HG03378 (cell line): ENCODE data around the gene ADAMTS5.

Experiments
- ATAC-seq: cut with Tn5 transposase; IDR thresholded peaks from one replicate; pipeline ENCODE4 v1.9.1; 2021; ENCODE audit warnings: mild to moderate bottlenecking, moderate library complexity; ENCODE audit not compliant: unreplicated experiment

ADAMTS5 gene

DNA sequence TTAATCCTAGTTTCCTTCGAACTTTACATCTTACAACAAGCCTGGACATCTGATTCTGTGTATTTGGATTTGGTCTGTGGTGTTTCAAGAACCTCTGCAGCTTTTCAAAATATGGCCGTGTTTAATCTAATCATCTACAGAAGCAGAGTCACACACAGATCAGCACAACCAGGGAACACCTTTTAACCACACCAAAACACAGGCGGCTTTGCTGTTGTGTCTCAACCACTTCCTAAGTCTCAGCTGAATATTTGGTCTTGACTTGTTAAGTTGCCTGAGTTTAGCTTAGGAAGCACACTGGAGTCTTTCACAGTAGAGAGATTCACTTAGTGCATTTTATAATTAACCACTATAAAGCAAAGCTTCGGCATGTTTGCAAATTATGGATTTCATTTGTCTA is 17.1 kb downstream of the ADAMTS5 start:
- no peak for ATAC-seq

DNA sequence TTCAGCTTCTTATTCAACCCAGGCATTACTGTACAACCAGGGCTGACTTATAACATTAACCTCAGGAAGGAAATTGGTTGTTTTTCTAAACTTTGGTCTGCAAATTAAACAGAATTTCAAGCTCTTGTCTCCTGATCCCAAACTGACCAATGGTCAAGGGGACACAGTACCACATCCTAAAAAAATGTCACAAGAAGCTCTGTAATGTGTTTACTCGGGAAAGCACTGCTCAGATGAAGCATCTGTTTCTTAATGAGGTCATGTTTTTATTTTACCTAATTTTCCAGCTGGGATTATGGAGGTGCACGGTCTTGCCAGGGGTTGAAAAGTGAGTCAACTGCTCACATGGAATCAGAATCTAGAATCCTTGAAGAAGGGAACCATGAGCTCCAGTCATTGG is 18.7 kb downstream of the ADAMTS5 start:
- ATAC-seq: no peak

DNA sequence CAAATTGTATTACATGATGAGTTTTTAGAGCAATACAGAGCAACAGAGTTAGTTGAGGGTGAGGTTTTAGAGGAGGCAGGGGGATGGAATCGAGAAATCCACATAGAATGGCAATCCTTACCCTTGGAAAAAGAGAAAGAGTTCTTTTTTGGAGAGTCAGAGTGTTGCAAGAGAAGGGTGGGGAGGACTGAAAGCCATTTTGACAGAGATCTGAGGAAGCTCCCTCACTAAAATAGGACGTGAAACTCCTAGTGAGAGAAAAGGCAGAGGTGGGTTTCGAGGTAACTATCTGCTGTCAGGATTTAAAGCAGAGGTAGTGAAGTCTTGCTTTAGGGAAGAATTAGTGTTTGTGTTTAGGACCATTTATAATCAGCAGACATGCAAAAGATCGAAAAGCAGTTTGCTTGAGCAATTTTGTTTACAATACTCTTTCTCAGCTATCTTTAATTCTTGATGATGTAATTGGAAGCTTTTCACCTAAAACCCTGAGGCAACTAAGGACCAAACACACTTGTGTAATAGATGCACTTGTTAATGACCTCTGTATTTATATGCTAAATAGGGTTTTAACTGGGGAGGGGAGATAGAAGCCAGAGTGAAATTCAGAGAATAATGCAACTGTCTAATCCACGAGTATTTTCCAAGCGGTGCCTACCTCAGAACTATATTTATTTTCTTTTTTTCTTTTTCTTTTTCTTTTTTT is 20.0 kb downstream of the ADAMTS5 start:
- no peak for ATAC-seq

DNA sequence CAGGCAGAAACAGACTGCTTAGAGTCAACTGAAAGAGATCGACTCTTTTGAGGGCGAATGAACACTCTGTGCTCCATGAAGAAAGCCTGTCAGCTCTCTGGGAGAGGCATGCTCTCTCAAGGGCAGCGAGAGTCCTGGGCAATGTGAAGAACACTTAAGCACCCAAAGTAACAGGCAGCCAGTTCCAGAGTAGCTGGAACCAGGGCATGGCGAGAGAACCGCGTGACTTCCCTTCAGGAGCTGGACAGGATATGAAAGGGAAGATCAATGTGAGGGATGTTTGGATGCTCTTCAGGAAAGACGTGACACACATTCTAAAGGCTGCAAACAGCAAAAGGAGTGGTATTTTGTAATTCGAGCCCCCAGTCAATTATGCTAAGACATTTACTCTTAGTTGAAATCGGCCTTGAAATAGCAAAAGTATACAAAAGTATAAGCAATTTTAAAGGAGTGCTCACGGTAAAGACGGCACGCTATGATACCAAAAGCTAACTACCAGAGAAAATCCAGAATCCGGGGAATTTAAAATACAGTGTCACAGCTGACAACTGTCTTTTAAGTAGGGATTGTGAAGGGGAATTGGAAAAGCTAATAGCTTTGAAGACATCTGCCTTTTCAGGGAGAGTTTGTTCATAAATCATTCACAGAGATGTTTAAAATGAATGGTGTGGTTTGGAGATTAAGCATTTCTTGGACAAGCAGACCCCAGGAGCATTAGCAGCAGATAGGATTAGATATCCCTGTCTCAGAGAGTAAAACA is 20.8 kb downstream of the ADAMTS5 start:
- no peak for ATAC-seq

DNA sequence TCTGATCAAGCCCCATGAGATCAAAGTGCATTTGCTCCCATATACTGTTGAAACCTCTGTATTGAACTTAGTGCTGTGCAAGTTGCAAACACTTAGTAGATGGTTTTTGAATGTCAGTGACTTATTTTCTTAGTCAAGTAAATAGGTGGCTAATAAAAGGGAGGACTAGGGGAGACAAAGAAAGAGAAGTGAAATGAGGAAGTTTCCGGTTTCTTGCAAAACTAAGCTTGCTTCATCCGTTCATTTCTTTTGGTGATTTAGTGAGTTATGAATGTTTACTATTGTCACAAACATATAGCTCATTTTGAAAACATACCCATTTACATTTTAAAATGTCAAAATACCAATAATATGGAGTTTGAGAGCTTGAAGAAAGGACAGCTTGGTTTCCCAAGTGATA is 23.0 kb downstream of the ADAMTS5 start:
- no peak for ATAC-seq

DNA sequence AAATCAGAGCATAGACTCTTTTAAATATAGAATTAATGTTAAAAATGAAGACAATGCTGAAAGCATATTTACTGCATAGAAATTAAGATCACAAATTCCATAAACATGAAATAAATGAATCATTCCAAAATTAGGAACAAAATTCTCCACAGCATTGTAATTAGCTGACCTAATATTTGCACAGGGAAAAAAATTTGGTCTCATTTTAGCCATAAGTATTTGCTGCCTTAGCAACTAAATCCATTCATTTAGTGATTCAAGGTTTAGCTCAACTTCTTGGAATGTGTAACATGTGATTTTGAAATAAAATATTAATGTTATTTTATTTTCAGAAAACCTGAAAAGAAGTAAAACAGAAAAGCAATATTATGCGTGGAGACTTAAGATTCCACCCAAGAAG is 25.5 kb downstream of the ADAMTS5 start:
- no peak for ATAC-seq

DNA sequence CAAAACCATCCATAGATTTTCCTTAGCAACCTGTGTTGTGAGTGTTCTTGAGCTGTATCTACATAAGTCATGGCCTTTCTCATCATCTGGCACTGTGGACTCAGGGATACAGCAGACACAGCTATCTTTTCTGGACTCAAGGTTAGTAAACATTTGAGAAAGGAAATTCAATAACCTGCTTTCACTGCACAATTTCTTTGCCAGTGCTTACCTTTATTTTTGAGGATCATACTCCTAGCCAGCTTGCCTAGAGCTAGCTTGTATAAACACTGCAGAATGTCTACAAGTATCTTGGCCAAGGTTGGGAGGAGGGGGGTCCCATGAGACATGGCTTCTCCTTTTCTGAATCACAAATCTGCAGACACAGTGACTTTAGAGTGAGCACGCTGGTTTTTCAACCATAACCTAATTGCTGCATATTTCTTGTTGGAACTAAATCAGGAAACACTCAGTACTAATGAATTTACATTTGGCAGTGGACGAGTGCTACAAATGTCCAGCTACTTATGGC is 27.2 kb downstream of the ADAMTS5 start:
- ATAC-seq: no peak

DNA sequence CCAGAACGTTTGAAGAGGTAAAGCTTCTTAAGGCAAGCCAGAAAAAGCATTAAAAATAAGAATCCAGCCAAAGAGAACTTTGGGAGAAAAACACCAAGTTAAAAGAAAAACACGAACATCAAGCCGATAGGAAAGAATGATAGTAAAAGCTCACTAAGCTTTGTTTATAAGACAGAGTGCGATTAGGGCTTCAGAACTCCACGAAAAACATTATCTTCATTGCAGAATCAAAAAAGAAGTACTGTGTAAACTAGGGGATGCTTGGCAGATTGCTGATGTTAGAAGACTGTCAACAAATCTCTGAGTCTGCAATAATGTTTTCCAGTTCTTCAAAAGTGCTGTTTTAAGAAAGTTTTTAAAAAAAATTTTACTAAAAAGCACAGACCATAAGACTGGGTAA is 30.2 kb downstream of the ADAMTS5 start:
- no peak for ATAC-seq

DNA sequence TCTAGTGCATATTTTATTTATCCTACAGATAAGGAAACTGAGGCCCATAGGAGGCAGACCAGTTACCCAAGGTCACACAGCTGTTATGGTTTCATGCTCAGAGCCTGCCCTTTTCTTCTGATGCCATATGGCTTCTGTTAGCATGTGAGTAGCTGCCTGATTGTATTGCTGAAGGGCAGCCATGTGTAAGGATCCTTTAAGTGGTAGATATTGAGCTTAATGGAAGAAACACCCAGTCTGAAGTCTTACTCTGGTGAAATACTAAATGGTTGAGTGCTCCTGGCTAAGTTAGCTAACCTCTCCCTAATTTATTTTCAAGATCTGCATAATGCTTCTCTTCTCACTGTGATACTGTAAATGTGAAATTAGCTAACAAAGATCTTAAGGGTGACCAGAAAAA is 30.9 kb downstream of the ADAMTS5 start:
- ATAC-seq: no peak

DNA sequence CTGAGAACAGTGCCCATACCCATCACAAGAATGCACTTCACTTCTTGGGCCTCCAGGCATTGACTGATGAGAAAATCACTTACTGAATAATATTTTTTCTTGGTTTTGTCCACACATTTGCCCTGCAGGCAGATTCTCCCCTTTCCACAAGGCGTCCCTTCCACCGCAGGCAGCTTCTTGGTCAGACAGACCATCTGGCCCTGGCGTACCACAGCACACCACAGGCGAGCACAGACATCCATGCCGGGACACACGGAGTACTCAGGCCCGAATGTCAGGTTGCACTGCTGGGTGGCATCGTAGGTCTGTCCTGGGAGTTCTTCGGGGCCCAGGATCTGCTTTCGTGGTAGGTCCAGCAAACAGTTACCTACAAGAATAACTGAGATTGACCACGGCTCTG is 32.5 kb downstream of the ADAMTS5 start:
- ATAC-seq: no peak

DNA sequence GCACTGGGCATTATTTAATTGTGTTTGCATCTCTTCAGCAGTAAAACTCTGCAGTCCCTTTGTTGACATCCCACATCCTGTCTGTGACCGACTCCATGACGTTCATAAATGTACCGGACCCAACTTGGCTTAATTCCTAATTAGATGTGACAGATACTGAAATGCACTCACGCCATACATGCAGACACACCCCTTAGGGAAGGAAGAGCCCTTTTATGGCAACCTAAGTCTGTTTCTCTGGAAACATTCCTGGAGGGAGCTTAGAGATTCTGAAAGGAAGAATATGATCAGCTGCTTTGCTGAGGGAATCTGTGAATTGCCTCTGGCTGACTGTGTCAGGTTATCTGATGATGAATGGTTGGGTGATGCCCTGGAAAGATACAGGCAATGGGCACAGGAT is 33.4 kb downstream of the ADAMTS5 start:
- no peak for ATAC-seq

DNA sequence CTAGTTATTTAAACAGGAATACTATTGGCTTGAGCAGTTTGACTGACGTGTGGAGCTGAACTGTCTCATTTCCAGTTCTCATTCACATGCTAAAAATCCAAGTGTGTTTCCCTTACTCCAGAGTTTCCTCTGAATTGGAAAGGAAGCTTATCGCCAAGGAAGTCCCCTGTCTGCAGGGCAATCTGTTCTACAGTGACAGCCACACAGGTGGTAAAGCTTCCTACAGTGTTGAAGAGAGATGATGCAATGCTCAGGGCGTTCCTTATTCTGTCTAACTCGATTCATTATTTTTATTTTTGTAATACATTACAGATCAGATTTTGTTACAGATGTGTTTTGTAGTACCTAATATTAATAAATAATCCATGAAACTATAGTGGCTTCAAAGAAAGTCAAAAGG is 41.3 kb downstream of the ADAMTS5 start:
- ATAC-seq: no peak

DNA sequence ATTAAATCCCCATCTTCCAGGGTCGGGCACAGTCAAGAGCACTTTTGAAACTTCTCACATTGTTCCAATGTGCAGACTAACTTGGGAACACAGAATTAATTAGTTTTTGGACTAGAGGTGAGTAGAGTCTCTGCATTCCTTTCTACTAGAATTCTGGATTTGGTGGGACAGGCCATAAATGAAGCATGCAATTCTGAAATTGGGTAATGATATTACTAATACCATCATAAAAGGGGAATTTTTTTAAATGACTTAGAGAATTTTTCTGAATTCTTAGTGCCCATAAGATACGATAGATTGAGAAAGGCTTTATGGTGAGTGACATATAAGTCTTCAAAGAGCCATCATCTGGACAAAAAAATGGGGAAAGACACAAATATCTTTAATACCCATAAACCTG is 41.8 kb downstream of the ADAMTS5 start:
- ATAC-seq: no peak

DNA sequence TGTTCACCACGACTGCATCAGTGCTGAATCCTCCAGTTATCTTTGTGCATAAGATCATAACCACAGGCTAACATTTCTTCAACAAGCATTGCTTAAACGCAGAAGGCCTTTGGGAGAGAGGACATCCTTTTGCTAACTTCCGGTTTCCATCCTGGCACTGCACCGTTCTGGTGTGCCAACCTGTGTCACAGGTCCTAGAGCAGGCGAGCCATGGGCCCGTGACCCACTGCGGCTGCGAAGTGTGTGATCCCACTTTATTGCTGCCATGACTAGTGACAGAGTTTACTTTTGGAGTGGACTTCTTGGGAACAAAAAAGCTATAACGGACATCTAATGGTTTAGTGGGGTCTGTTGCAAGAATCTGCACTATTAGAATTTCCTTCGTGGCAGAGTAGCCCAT is 42.9 kb downstream of the ADAMTS5 start:
- no peak for ATAC-seq

DNA sequence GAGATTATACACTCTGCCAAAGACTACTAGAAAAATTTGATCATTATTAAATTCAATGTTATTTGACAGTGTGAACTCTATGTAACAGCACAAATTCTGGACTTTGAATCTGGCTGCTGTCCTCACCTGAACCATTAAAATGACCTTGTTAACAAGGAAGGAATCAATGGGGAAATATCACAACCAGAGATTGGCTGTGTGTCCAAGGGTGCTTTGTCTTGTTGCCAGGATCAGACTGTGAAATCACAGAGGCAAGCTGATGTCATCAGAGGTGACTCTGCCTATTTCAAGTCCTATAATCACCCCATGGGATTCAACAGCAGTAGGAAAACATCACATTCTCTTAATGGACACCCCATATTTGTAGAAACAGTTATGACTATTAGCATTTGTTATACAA is 46.8 kb downstream of the ADAMTS5 start:
- ATAC-seq: no peak

DNA sequence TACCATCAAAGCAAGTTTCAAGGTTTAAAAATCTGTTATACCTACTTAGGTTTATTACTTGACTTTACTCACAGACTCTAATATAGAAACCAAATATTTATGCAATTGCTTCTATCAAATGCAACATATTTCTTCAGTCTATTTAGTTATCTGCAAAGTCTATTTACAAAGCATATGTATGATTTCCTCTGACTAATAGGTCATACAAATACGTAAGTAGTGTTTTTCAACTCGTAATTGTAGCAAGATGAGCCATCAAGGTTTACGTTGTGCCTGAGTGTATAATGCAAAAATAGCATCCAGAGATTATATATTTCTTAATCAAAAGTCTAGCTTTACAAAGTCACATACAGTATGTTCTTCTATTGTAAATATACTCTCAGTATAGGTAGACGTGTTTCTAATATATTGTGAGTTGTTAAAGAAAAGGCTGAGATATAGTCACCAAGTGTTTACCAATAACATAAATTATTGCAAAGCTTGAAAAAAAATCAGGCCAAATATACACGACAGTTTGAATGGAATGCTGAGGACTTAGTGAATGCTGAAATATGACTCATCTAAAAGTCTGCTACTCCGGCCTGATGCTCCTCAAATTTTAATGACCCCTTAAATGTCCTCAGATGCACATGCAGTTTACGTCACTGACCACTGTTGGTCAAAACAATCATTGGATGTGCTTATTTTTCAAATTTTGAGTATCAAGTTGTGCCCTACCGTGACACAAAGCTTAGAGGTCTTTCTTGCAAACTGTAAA is 48.4 kb downstream of the ADAMTS5 start:
- ATAC-seq: no peak

DNA sequence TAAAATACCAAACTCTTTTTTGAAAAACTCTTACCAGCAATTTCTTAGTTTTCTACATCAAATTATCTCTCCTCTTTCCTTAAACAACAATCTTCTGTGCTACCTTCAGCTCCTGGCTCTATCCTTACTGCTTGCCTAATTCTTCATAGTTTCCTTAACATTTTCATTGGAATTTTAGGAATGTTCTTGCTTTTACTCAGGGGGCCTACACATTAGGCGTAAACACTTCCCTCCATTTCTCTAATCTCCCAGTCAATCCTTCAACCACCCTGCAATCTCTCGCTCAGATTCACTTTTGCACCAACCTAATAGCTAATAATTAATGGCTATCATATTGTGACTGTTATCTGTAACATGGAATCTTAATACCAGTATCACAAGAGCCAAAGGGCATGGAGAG is 50.1 kb downstream of the ADAMTS5 start:
- no peak for ATAC-seq

DNA sequence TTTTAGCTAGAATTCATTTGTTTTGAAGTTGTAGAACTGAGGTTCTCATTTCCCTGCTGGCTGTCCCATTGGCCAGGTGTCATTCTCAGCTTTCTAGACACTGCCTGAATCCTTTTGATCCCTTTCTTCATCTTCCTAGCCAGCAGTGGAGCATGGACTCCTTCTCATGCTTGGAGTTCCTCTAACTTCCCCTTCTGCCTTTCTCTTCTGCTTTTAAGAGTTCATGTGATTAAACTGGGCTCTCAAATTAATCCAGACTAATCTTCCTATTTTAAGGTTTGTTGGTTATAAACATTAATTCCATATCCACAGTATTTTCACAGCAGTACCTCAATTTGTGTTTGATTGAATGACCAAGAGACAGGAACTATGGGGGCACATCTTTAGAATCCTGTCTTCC is 52.3 kb downstream of the ADAMTS5 start:
- no peak for ATAC-seq

DNA sequence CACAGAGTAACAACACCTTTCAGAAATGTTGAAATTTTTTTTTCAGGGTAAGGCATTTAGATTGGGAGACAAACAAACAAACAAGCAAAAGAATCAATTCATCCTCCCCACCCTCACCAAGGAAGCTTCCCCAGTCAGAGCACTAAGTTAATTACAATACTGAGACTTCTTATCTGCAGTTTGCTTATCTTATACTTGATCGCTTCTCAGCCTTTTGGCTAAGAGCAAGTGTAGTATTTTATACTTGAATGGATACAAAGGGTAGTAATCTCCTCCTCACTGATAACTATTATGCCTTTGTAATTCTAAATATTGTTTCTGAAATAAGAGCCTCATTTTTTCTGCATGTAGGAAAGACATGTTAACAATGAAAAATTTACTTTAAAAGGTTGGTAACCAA is 54.4 kb downstream of the ADAMTS5 start:
- ATAC-seq: no peak

DNA sequence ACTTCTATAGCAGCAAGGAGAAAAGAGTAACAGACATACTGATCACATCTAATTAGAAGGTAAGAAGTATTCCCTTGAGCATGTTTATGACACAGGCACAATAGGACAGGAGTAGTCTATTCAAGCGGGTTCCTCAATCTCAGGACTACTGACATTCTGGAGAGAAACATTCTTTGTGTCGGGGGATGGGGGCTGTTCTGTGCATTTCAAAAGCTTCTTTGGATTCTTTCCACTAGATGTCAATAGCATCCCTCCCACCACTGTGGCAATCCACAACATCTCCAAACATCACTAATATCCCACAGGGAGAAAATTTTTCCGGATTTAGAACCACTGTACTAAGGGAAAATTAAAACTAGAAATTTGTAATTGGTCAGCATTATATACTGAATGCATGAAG is 56.9 kb downstream of the ADAMTS5 start:
- ATAC-seq: no peak

DNA sequence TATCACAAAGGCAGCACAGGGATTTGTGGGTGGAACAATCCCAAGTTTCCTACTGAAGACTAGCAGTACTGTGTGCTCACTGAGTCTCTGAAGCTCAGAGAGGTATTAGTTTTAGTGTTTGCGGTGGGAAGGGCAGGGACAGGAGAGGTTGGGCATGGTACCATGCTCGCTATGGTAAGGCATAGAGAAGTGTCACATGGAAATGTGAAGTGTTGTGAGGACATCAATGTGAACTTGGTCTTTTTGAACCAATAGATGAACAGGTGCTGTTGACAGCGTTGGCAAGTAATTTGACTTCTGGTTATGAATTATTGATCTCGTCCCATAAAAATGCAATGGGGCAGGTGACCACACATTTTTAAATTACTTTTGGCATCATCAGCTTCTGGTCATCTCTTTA is 65.9 kb downstream of the ADAMTS5 start:
- ATAC-seq: no peak

DNA sequence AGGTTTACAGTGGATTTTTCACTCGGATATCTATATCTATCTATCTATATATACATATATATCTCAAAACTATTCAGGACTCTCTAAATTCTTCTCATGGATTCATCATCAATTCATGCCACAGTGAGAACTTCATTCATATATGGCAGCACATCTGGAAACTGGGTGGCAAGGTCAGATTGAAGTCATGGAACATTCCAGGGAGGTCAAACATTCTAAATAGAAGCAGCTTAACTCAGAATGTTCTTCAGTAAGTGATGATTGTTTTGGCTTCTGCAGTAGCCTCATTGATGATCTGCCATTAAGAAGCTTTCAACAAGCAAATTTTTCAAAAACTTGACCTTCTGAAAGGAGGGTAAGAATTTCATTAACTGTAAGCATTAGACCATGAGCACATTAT is 74.7 kb downstream of the ADAMTS5 start:
- ATAC-seq: no peak
